ENCODE measurements around the gene AGBL4.
"Not testable (repeated sequence)": the region's sequence is repeated elsewhere in the genome, so short reads cannot be mapped to it uniquely, and the experiment has no call there.

DNA sequence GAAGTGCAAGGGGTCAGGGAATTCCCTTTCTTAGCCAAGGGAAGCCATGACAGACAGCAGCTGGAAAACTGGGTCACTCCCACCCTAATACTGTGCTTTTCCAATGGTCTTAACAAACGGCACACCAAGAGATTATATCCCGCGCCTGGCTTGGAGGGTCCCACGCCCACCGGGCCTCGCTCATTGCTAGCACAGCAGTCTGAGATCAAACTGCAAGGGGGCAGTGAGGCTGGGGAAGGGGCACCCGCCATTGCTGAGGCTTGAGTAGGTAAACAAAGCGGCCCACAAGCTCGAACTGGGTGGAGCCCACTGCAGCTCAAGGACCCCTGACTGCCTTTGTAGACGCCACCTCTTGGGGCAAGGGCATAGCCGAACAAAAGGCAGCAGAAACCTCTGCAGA, 108.5 kb downstream of the AGBL4 start:
- TF ChIP-seq, protein P1, sequence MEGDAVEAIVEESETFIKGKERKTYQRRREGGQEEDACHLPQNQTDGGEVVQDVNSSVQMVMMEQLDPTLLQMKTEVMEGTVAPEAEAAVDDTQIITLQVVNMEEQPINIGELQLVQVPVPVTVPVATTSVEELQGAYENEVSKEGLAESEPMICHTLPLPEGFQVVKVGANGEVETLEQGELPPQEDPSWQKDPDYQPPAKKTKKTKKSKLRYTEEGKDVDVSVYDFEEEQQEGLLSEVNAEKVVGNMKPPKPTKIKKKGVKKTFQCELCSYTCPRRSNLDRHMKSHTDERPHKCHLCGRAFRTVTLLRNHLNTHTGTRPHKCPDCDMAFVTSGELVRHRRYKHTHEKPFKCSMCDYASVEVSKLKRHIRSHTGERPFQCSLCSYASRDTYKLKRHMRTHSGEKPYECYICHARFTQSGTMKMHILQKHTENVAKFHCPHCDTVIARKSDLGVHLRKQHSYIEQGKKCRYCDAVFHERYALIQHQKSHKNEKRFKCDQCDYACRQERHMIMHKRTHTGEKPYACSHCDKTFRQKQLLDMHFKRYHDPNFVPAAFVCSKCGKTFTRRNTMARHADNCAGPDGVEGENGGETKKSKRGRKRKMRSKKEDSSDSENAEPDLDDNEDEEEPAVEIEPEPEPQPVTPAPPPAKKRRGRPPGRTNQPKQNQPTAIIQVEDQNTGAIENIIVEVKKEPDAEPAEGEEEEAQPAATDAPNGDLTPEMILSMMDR (IDR thresholded peaks at IDR 0.05 in 8 of 11, conservative IDR thresholded peaks at IDR 0.05 in 3 of 11), result not testable (repeated sequence)
- TF ChIP-seq POLR2A (IDR thresholded peaks at IDR 0.05), result not testable (repeated sequence)
